Neural cell (in vitro differentiated cells): Measurements from ENCODE around the gene PPP2R3A.

ENCODE experiments used
- CTCF ChIP-seq: fragments of 450-650 bp; IDR thresholded peaks from 2 replicates; pipeline ENCODE4 v1.5.1; 2014; ENCODE audit warnings: antibody characterized with exemption, mild to moderate bottlenecking, moderate library complexity; ENCODE audit not compliant: poor library complexity, severe bottlenecking
- EZH2 ChIP-seq: fragments of 200-600, 300-800 bp; shearing (Covaris generic), sonication (generic); IDR thresholded peaks from 2 replicates; pipeline ENCODE4 v1.6.1; 2014; ENCODE audit warnings: antibody characterized with exemption, low read length, borderline replicate concordance, mild to moderate bottlenecking; ENCODE audit not compliant: insufficient read depth, poor library complexity, severe bottlenecking
- REST ChIP-seq: IDR thresholded peaks from 2 replicates; pipeline ENCODE4 v1.6.1; 2012; ENCODE audit warnings: borderline replicate concordance

GRCh38 chr3:135927155-135927554 is 38.4 kb upstream of the PPP2R3A start:
- no peak for TF ChIP-seq REST
- no peak for TF ChIP-seq CTCF
- TF ChIP-seq EZH2, result no peak
